ENCODE data around the gene BTNL3.

- TF ChIP-seq POLR2A (IDR thresholded peaks at IDR 0.05) (no peak), CTCF (IDR thresholded peaks at IDR 0.05) (no peak), POLR2AphosphoS5 (IDR thresholded peaks at IDR 0.05) (no peak)
These were observed 65.5 kb downstream of the BTNL3 start for GRCh38 chr5:181054138-181054537.
